ENCODE results near the gene EREG.

The EREG gene

DNA sequence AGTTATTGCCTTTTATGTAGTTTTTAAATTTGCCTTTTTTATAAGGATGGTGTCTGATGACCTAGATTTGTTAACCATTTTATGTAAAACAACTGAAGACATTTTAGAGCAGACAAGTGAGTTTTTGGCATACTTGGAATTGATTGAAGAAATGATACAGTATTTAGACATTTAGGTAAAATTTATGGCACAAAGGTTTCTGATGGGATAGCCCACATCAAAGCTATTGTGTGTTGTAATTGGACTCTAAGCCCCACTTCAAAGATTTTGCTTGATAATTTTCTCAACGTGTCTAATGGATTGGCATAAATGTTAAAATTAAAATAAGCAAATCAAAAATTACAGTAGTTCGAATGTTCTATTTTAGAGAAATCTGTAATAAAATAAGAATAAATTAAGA, 39.1 kb upstream of the EREG start:
- no peak overlapping the region for H3K4me3 ChIP-seq (ENCODE audit: low read depth, low read length)
- H3K36me3 ChIP-seq (ENCODE audit: insufficient read depth, low read length): no peaks in the 10 kb centered on the region
- no peak overlapping the region for H2AFZ ChIP-seq (ENCODE audit: low read length, unreplicated experiment)
- no peaks in the 10 kb centered on the region for H3K27me3 ChIP-seq (ENCODE audit: insufficient read depth, low read length)
- no peaks in the 10 kb centered on the region for H3K79me2 ChIP-seq (ENCODE audit: control insufficient read depth, insufficient read depth, low read length, unreplicated experiment)
- H3K4me1 ChIP-seq (ENCODE audit: control insufficient read depth, insufficient read depth, low read length, unreplicated experiment): peaks cover 5% of the 10 kb centered on the region
- no peak overlapping the region for H3K27ac ChIP-seq (ENCODE audit: low read depth, low read length)

DNA sequence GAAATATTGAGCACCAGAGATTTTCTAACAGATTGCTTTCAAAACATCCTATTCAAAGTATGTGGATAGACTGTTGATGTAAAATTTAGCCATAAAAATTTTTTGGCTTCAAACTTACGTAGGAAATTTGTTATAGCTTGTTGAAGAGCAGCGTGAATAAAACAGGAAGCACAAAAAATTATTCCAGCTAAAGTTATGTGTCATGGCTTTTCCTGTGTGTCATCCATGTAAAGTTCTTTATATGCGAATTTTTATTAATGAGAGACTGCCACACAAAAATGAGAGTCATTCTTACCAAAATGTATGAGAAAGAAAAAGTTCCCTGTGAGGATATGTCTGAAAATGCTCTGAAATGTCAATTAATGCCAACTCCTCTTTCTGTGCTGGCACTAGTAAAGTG, 37.2 kb upstream of the EREG start:
- Histone ChIP-seq H3K27ac (ENCODE audit: low read depth, low read length) (peak overlapping the region; percentile 36), H2AFZ (ENCODE audit: low read length, unreplicated experiment) (peak overlapping the region; percentile 53), H3K4me3 (ENCODE audit: low read depth, low read length) (peak overlapping the region; percentile 6; the same call in 1 of the 2 replicates), H3K27me3 (ENCODE audit: insufficient read depth, low read length) (no peaks in the 10 kb centered on the region), H3K79me2 (ENCODE audit: control insufficient read depth, insufficient read depth, low read length, unreplicated experiment) (no peaks in the 10 kb centered on the region), H3K36me3 (ENCODE audit: insufficient read depth, low read length) (no peaks in the 10 kb centered on the region), H3K4me1 (ENCODE audit: control insufficient read depth, insufficient read depth, low read length, unreplicated experiment) (peaks cover 5% of the 10 kb centered on the region)

- Histone ChIP-seq H3K27ac (ENCODE audit: low read depth, low read length) (no peak overlapping the region), H3K79me2 (ENCODE audit: control insufficient read depth, insufficient read depth, low read length, unreplicated experiment) (no peaks in the 10 kb centered on the region), H3K36me3 (ENCODE audit: insufficient read depth, low read length) (no peaks in the 10 kb centered on the region), H2AFZ (ENCODE audit: low read length, unreplicated experiment) (no peak overlapping the region), H3K27me3 (ENCODE audit: insufficient read depth, low read length) (no peaks in the 10 kb centered on the region), H3K4me1 (ENCODE audit: control insufficient read depth, insufficient read depth, low read length, unreplicated experiment) (peaks cover 5% of the 10 kb centered on the region), H3K4me3 (ENCODE audit: low read depth, low read length) (no peak overlapping the region)
Measured at GRCh38 chr4:74328501-74328900, 36.4 kb upstream of the EREG start.

- H3K79me2 ChIP-seq (ENCODE audit: control insufficient read depth, insufficient read depth, low read length, unreplicated experiment): no peaks in the 10 kb centered on the region
- no peak overlapping the region for H2AFZ ChIP-seq (ENCODE audit: low read length, unreplicated experiment)
- H3K4me1 ChIP-seq (ENCODE audit: control insufficient read depth, insufficient read depth, low read length, unreplicated experiment): peaks cover 5% of the 10 kb centered on the region
- no peaks in the 10 kb centered on the region for H3K27me3 ChIP-seq (ENCODE audit: insufficient read depth, low read length)
- H3K27ac ChIP-seq (ENCODE audit: low read depth, low read length): no peak overlapping the region
- H3K36me3 ChIP-seq (ENCODE audit: insufficient read depth, low read length): no peaks in the 10 kb centered on the region
- no peak overlapping the region for H3K4me3 ChIP-seq (ENCODE audit: low read depth, low read length)
Measured at GRCh38 chr4:74329307-74329706, 35.6 kb upstream of the EREG start.

GRCh38 chr4:74330295-74330750, 34.6 kb upstream of the EREG start:
- no peak overlapping the region for H3K4me3 ChIP-seq (ENCODE audit: low read depth, low read length)
- peaks cover 5% of the 10 kb centered on the region for H3K4me1 ChIP-seq (ENCODE audit: control insufficient read depth, insufficient read depth, low read length, unreplicated experiment)
- H3K36me3 ChIP-seq (ENCODE audit: insufficient read depth, low read length): no peaks in the 10 kb centered on the region
- no peaks in the 10 kb centered on the region for H3K27me3 ChIP-seq (ENCODE audit: insufficient read depth, low read length)
- no peaks in the 10 kb centered on the region for H3K79me2 ChIP-seq (ENCODE audit: control insufficient read depth, insufficient read depth, low read length, unreplicated experiment)
- no peak overlapping the region for H3K27ac ChIP-seq (ENCODE audit: low read depth, low read length)
- H2AFZ ChIP-seq (ENCODE audit: low read length, unreplicated experiment): no peak overlapping the region

GRCh38 chr4:74331252-74331651, 33.7 kb upstream of the EREG start:
- H2AFZ ChIP-seq (ENCODE audit: low read length, unreplicated experiment): no peak overlapping the region
- no peak overlapping the region for H3K4me3 ChIP-seq (ENCODE audit: low read depth, low read length)
- H3K27me3 ChIP-seq (ENCODE audit: insufficient read depth, low read length): no peaks in the 10 kb centered on the region

GRCh38 chr4:74331944-74332343, 33.0 kb upstream of the EREG start:
- no peak overlapping the region for H3K4me3 ChIP-seq (ENCODE audit: low read depth, low read length)

More at GRCh38 chr4:74331252-74331651, 33.7 kb upstream of the EREG start:
- Histone ChIP-seq H3K27ac (ENCODE audit: low read depth, low read length) (no peak overlapping the region), H3K79me2 (ENCODE audit: control insufficient read depth, insufficient read depth, low read length, unreplicated experiment) (no peaks in the 10 kb centered on the region), H3K4me1 (ENCODE audit: control insufficient read depth, insufficient read depth, low read length, unreplicated experiment) (peaks cover 5% of the 10 kb centered on the region), H3K36me3 (ENCODE audit: insufficient read depth, low read length) (no peaks in the 10 kb centered on the region)

DNA sequence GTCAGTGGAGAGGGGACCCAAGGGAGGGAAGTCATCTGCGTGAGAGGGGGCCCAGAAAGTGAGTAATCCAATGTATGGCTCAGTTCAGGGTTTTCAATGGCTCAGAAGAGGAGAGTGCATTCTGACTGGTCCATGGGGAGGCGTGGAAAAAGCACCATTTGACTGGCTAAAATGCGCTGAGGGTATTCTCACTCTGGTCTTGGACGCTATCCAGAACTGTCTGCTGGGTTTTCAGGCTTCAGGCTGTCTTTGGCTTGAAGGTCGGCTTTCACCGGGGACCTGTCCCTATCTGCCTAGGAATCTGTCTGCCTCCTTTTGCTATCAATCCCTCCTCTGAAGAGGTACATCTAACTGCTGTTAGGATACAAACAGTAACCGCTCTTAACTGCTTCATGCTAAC, 30.3 kb upstream of the EREG start:
- no peak overlapping the region for H3K4me3 ChIP-seq (ENCODE audit: low read depth, low read length)
- no peaks in the 10 kb centered on the region for H3K79me2 ChIP-seq (ENCODE audit: control insufficient read depth, insufficient read depth, low read length, unreplicated experiment)
- no peak overlapping the region for H3K27ac ChIP-seq (ENCODE audit: low read depth, low read length)
- no peak overlapping the region for H2AFZ ChIP-seq (ENCODE audit: low read length, unreplicated experiment)
- H3K36me3 ChIP-seq (ENCODE audit: insufficient read depth, low read length): no peaks in the 10 kb centered on the region
- no peaks in the 10 kb centered on the region for H3K27me3 ChIP-seq (ENCODE audit: insufficient read depth, low read length)
- H3K4me1 ChIP-seq (ENCODE audit: control insufficient read depth, insufficient read depth, low read length, unreplicated experiment): no peaks in the 10 kb centered on the region

More at GRCh38 chr4:74331944-74332343, 33.0 kb upstream of the EREG start:
- Histone ChIP-seq H2AFZ (ENCODE audit: low read length, unreplicated experiment) (no peak overlapping the region), H3K27ac (ENCODE audit: low read depth, low read length) (no peak overlapping the region), H3K27me3 (ENCODE audit: insufficient read depth, low read length) (no peaks in the 10 kb centered on the region), H3K36me3 (ENCODE audit: insufficient read depth, low read length) (no peaks in the 10 kb centered on the region), H3K79me2 (ENCODE audit: control insufficient read depth, insufficient read depth, low read length, unreplicated experiment) (no peaks in the 10 kb centered on the region), H3K4me1 (ENCODE audit: control insufficient read depth, insufficient read depth, low read length, unreplicated experiment) (peaks cover 5% of the 10 kb centered on the region)

- no peak overlapping the region for H3K4me3 ChIP-seq (ENCODE audit: low read depth, low read length)
- H3K27me3 ChIP-seq (ENCODE audit: insufficient read depth, low read length): no peaks in the 10 kb centered on the region
- H2AFZ ChIP-seq (ENCODE audit: low read length, unreplicated experiment): no peak overlapping the region
- no peaks in the 10 kb centered on the region for H3K4me1 ChIP-seq (ENCODE audit: control insufficient read depth, insufficient read depth, low read length, unreplicated experiment)
- H3K36me3 ChIP-seq (ENCODE audit: insufficient read depth, low read length): no peaks in the 10 kb centered on the region
- H3K79me2 ChIP-seq (ENCODE audit: control insufficient read depth, insufficient read depth, low read length, unreplicated experiment): no peaks in the 10 kb centered on the region
- no peak overlapping the region for H3K27ac ChIP-seq (ENCODE audit: low read depth, low read length)
Measured at GRCh38 chr4:74335341-74336021, 29.5 kb upstream of the EREG start.

- no peaks in the 10 kb centered on the region for H3K79me2 ChIP-seq (ENCODE audit: control insufficient read depth, insufficient read depth, low read length, unreplicated experiment)
- no peaks in the 10 kb centered on the region for H3K4me1 ChIP-seq (ENCODE audit: control insufficient read depth, insufficient read depth, low read length, unreplicated experiment)
- H2AFZ ChIP-seq (ENCODE audit: low read length, unreplicated experiment): no peak overlapping the region
- no peaks in the 10 kb centered on the region for H3K27me3 ChIP-seq (ENCODE audit: insufficient read depth, low read length)
- no peak overlapping the region for H3K27ac ChIP-seq (ENCODE audit: low read depth, low read length)
- no peak overlapping the region for H3K4me3 ChIP-seq (ENCODE audit: low read depth, low read length)
- H3K36me3 ChIP-seq (ENCODE audit: insufficient read depth, low read length): no peaks in the 10 kb centered on the region
Measured at GRCh38 chr4:74338792-74339333, 26.1 kb upstream of the EREG start.

DNA sequence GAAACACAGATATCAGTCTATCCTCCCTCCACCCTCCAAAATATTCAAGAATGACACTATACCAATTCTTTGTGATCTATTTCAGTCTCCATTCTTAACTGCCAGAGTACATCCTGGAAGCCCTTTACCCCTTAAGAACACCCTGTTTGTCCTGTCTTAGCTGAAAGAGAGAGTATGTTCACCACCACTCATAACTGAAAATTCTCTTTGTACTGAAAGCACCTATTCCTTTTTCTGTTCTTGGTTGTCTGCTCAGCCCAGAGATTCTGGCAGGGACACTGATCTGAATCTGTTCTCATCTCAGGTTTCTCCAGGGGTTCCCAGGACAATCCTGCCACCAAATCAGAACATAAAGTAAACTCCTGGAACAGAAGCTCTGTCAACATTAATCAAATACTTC, 25.4 kb upstream of the EREG start:
- Histone ChIP-seq H3K4me3 (ENCODE audit: low read depth, low read length) (no peak overlapping the region), H2AFZ (ENCODE audit: low read length, unreplicated experiment) (no peak overlapping the region), H3K27me3 (ENCODE audit: insufficient read depth, low read length) (no peaks in the 10 kb centered on the region), H3K4me1 (ENCODE audit: control insufficient read depth, insufficient read depth, low read length, unreplicated experiment) (no peaks in the 10 kb centered on the region), H3K79me2 (ENCODE audit: control insufficient read depth, insufficient read depth, low read length, unreplicated experiment) (no peaks in the 10 kb centered on the region), H3K36me3 (ENCODE audit: insufficient read depth, low read length) (no peaks in the 10 kb centered on the region), H3K27ac (ENCODE audit: low read depth, low read length) (no peak overlapping the region)
